Embryonic facial prominence (tissue), 1 donor: Measurements from ENCODE around the gene ROBO3.

Source experiments
- DNase-seq: peaks from one replicate; pipeline ENCODE4 v3.0.0-alpha.2; 2016; ENCODE audit errors: extremely low spot score

Gene ROBO3

GRCh38 chr11:124846070-124846673, 19.1 kb upstream of the ROBO3 start:
- no peak for DNase-seq

GRCh38 chr11:124859171-124859570, 6.1 kb upstream of the ROBO3 start:
- no peak for DNase-seq

GRCh38 chr11:124861670-124862069, 3.6 kb upstream of the ROBO3 start:
- DNase-seq = no peak

- no peak for DNase-seq
These were observed 2.0 kb upstream of the ROBO3 start for GRCh38 chr11:124863137-124863825.

- no peak for DNase-seq
These were observed 1.4 kb upstream of the ROBO3 start for GRCh38 chr11:124863826-124864165.

GRCh38 chr11:124864176-124864891, 898 bp upstream of the ROBO3 start:
- no peak for DNase-seq

- no peak for DNase-seq
These were observed 396 bp upstream of the ROBO3 start for GRCh38 chr11:124864892-124865180.

- DNase-seq = no peak
These were observed 945 bp downstream of the ROBO3 start for GRCh38 chr11:124865902-124866851.

GRCh38 chr11:124867700-124868099, 2.5 kb downstream of the ROBO3 start:
- no peak for DNase-seq

- no peak for DNase-seq
These were observed 3.4 kb downstream of the ROBO3 start for GRCh38 chr11:124868331-124869274.

- no peak for DNase-seq
These were observed 4.1 kb downstream of the ROBO3 start for GRCh38 chr11:124869331-124869730.

GRCh38 chr11:124869856-124870387, 4.7 kb downstream of the ROBO3 start:
- DNase-seq = no peak

- no peak for DNase-seq
These were observed 5.2 kb downstream of the ROBO3 start for GRCh38 chr11:124870430-124870829.

- DNase-seq = no peak
These were observed 7.0 kb downstream of the ROBO3 start for GRCh38 chr11:124872280-124872679.

- no peak for DNase-seq
These were observed 7.5 kb downstream of the ROBO3 start for GRCh38 chr11:124872741-124873140.

- DNase-seq = no peak
These were observed 8.7 kb downstream of the ROBO3 start for GRCh38 chr11:124873951-124874350.

GRCh38 chr11:124874571-124875255, 9.5 kb downstream of the ROBO3 start:
- DNase-seq = no peak

GRCh38 chr11:124875401-124875800, 10.2 kb downstream of the ROBO3 start:
- no peak for DNase-seq

- peak; percentile 82 for DNase-seq
These were observed 10.9 kb downstream of the ROBO3 start for GRCh38 chr11:124875943-124876817.
